ENCODE measurements around the gene MSH2. TPM values are rescaled to one million over a fixed set of nuclear protein-coding genes. Genes with fewer than 3 reads are reported as not detected.

Gene MSH2
- polyA plus RNA-seq, 1 donor: 25.6 TPM

- no peak for DNase-seq
These were observed 106.9 kb downstream of the MSH2 start for GRCh38 chr2:47509821-47510385.

GRCh38 chr2:47510745-47511144 lies 107.8 kb downstream of the MSH2 start:
- no peak for DNase-seq

- no peak for DNase-seq
These were observed 109.7 kb downstream of the MSH2 start for GRCh38 chr2:47512581-47513083.

- no peak for DNase-seq
These were observed 111.1 kb downstream of the MSH2 start for GRCh38 chr2:47513981-47514520.

DNA sequence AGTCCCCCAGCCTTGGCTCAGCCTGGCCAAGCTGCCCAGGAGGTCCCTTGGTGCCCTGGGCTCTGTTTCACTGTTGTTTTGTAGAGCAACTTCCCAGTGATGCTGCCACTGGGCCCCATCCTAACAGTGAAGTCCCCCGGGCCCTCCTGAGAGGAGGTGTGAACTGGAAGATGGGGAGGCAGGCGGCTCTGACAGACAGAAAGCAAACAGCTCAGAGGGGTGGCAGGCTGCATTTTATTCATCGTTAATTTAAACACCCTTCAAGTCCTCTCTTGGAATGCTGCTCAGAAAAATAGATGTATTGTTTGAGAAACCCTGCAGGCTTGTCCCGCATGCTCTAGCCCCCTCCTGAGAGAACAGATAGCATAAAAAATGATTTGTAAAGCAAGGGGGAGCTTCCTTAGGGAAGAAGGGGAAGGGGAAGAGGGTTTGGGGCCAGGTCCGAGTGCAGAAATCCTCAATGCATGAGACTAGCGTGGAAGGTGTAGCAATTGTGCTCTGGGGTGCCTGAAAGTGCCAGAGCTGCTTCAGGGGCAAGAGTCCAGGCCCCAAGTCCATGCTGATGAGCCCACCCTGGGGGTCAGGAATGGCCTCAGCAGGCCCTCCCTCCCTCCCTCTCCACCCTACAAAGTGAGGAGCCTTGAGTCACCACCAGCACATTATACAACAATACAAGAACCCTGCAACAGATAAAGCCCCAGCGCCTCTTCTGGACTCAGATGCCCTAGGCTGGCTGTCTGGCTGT lies 113.6 kb downstream of the MSH2 start:
- no peak for DNase-seq

DNA sequence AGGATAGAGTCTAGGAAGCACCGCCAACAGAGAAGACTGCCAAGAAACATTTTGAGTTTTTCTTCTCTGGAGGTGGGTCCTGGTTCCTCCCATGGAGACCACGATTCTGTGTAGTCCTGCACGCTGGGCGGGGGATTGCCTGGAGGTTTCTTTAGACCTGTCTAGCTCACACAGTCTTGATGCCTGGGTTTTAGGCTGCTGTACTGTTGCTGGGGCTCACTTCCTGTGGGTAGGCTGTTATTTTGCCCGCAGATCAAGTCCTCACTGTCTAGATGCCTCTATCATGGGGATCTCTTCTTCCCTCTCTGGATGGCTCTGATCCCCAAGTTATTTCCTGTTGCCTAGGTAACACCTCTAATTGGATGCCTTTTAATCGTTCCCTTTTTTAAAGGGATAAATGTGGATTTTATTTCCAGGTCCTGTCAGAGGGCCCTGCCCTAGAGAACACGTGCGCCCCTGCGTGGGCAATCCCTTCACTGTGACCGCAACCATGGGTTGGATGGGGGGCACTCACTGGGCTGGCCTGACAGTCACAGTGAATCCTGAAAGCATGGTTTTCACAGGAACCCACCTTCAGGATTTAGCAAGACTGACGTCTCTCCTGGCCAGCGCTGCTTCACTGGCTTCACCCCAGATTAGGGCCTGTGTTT lies 115.7 kb downstream of the MSH2 start:
- no peak for DNase-seq

DNA sequence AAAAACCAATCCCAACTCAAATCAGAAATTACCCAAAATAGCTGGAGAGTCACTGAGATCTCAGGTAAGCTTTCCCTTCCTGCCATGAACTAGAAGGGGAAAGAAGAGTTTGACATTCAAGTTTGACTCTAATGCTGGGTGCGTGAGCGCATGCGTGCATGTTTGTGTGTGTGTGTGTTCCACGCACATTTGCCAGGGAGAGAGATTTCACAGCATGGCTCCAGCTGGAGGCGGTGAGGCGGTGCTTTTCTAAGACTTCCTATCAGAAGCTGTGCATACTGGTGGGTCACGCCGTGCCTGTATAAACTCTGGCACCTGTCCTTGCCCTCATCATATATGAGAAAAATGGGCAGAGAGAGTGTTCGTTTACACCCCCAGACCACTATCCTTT lies 116.2 kb downstream of the MSH2 start:
- no peak for DNase-seq

GRCh38 chr2:47519604-47520301 lies 116.8 kb downstream of the MSH2 start:
- no peak for DNase-seq

GRCh38 chr2:47520302-47520630 lies 117.3 kb downstream of the MSH2 start:
- DNase-seq: no peak

- DNase-seq: peak; percentile 36
These were observed 118.1 kb downstream of the MSH2 start for GRCh38 chr2:47520825-47521665.

DNA sequence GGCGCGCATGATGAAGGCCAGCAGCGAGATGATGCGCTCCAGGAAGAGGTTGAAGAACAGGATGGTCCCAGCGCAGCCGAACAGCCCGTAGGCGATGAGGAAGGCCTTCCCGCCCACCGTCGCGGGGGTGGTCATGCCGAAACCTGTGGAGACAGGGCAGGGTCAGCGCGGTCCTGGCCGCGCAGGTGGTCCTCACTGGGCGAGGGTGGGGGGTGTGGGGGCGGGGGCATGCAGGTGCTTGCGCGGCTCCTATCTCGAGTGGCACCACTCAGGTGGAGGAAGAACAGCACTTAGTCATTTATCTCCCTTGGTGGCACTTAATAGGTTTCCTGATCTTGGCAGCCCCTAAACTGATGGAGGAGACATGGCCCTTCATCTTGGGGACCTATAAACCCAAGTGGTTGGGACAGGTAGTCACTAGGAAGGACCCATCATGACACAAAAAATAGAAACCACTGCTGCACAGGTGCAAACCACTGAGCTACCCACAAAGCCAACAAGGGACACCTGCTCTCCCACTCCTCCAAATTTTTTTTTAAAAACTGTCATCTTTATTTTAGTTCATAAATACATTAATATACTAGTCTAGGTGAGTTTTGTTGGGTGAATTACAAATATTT lies 118.8 kb downstream of the MSH2 start:
- DNase-seq: no peak

DNA sequence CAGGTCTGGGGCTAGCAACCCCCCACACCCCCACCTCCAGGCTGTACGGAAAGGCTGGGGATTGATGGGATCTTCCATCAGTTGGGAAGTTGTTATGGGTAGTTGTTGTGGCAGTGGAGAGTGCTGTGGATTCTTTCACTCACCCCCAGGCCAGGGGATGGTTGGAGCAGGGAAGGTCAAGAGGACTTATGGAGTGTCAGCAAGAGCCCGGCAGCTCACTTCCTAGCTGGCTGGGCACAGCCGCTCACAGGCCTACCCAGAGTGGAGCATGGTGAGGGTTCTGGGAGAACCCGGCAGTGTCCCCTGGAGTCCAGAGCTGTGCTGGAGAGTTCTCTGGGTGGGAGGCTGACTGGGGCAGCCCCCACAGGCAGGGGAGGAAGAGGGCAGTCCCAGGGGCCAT lies 122.2 kb downstream of the MSH2 start:
- no peak for DNase-seq

DNA sequence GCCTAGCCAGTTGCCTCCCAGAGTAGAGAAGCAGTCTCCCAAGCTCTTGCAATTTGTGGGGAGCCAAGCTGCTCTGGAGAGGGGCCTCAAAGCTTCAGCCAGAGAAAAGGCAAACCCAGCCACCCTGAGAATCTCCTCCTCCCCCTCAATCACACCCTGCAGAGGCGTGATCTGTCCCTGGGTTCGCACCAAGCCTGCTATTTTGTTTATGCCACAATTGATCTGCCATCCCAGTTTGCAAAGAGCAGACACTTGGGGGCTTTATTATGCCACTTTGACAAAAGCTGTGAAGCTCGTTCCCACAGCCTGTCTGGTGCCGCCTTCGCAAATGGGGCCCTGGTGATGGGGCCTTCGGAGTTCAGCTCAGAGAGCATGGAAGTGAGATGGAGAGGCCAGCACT lies 125.5 kb downstream of the MSH2 start:
- no peak for DNase-seq

- no peak for DNase-seq
These were observed 125.9 kb downstream of the MSH2 start for GRCh38 chr2:47528874-47529273.

GRCh38 chr2:47530105-47530760 lies 127.3 kb downstream of the MSH2 start:
- DNase-seq: peak; percentile 38

DNA sequence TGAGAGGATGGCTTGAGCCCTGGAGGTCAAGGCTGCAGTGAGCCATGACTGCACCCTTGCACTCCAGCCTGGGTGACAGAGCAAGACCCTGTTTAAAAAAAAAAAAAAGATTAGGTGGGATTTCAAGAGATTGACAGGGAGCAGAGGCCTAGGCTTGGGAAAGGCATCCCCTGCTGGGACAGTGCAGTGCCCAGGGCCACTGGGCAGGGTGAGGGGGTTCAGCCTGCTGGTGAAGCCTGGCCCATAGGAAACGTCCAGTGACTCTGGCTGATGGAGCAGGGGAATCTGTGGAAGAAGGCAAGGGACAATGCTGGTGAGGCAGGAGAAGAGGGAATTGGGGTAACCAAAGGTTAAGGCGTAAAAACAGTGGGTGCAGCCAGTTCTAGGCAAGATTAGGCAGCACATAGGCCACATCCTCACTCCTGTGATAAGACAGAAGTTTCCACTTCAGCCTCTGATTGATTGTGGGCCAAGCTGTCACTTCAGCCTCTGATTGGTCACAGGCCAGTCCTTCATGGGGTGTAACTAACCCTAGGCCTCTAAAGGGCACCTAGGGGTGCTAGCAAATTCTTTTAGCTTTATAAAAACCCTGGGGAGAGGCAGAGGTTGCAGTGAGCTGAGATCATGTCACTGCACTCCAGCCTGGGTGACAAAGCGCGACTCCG lies 128.6 kb downstream of the MSH2 start:
- DNase-seq: no peak
